GM18858 (cell line): ENCODE data around the gene PHLDB3.
"Not testable (repeated sequence)": the region's sequence is repeated elsewhere in the genome, so short reads cannot be mapped to it uniquely, and the experiment has no call there.

ENCODE experiments used
- ATAC-seq: cut with Tn5 transposase; IDR thresholded peaks from one replicate; pipeline ENCODE4 v1.9.1; 2021; ENCODE audit not compliant: unreplicated experiment

Gene PHLDB3

GRCh38 chr19:43446746-43447489 is 57.6 kb downstream of the PHLDB3 start:
- no peak for ATAC-seq

GRCh38 chr19:43445426-43445825 is 59.1 kb downstream of the PHLDB3 start:
- no peak for ATAC-seq

- no peak for ATAC-seq
Observed at GRCh38 chr19:43444531-43445287, 59.8 kb downstream of the PHLDB3 start.

- not testable (repeated sequence) for ATAC-seq
Observed at GRCh38 chr19:43444091-43444490, 60.5 kb downstream of the PHLDB3 start.

- ATAC-seq, result no peak
Observed at GRCh38 chr19:43441716-43442115, 62.8 kb downstream of the PHLDB3 start.

GRCh38 chr19:43439709-43440063 is 64.9 kb downstream of the PHLDB3 start:
- no peak for ATAC-seq

GRCh38 chr19:43439032-43439708 is 65.4 kb downstream of the PHLDB3 start:
- no peak for ATAC-seq

GRCh38 chr19:43438291-43439031 is 66.1 kb downstream of the PHLDB3 start:
- no peak for ATAC-seq

- ATAC-seq, result no peak
Observed at GRCh38 chr19:43437712-43438111, 66.8 kb downstream of the PHLDB3 start.

- not testable (repeated sequence) for ATAC-seq
Observed at GRCh38 chr19:43437284-43437683, 67.3 kb downstream of the PHLDB3 start.

- ATAC-seq, result no peak
Observed at GRCh38 chr19:43435775-43436174, 68.8 kb downstream of the PHLDB3 start.

GRCh38 chr19:43433689-43434088 is 70.9 kb downstream of the PHLDB3 start:
- ATAC-seq, result no peak

GRCh38 chr19:43433358-43433673 is 71.2 kb downstream of the PHLDB3 start:
- ATAC-seq, result no peak

GRCh38 chr19:43430976-43431375 is 73.6 kb downstream of the PHLDB3 start:
- no peak for ATAC-seq

GRCh38 chr19:43430142-43430710 is 74.3 kb downstream of the PHLDB3 start:
- ATAC-seq, result no peak

- no peak for ATAC-seq
Observed at GRCh38 chr19:43429395-43429794, 75.2 kb downstream of the PHLDB3 start.

- no peak for ATAC-seq
Observed at GRCh38 chr19:43425567-43426392, 78.8 kb downstream of the PHLDB3 start.
